ENCODE data around the gene MPL. TPM values are rescaled to one million over a fixed set of nuclear protein-coding genes. Genes with fewer than 3 reads are reported as not detected.
"Not testable (repeated sequence)": the region's sequence is repeated elsewhere in the genome, so short reads cannot be mapped to it uniquely, and the experiment has no call there.

MPL gene
- polyA plus RNA-seq, 1 experiment = not detected

DNA sequence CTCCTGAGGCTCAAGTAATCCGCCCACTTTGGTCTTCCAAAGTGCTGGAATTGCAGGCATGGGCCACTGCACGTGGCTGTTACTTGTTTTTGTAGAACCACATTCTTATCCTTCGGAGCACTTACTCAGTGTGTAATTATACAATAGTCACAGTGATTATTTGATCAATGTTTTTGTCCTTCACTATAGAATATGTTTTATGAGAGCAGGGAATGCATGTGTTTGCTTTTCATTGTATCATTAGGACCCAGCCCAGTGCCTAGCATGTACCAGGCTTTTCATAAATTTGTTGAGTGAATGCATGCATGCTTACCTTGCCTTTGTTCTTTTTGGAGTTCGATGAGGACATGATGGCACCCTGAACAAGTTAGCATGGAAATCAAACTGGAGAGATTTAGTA, 57.9 kb downstream of the MPL start:
- CTCF ChIA-PET = interaction anchor here (2.0 kb wide), 1 partner anchor 169 kb away, joined by 5 read pairs; no protein-coding TSS in a partner anchor
- Histone ChIP-seq H3K4me3 (ENCODE audit: low read depth, low read length) (no peak overlapping the region), H3K9me3 (ENCODE audit: control insufficient read depth, insufficient read depth, low read length) (no peaks in the 10 kb centered on the region), H3K27ac (ENCODE audit: low read depth, low read length) (no peak overlapping the region), H3K27me3 (ENCODE audit: control insufficient read depth, insufficient read depth, low read length) (no peaks in the 10 kb centered on the region)
- DNase-seq (ENCODE audit: low read depth, low spot score) = no peak
- POLR2A ChIA-PET = no interaction called here
- TF ChIP-seq, protein P1, sequence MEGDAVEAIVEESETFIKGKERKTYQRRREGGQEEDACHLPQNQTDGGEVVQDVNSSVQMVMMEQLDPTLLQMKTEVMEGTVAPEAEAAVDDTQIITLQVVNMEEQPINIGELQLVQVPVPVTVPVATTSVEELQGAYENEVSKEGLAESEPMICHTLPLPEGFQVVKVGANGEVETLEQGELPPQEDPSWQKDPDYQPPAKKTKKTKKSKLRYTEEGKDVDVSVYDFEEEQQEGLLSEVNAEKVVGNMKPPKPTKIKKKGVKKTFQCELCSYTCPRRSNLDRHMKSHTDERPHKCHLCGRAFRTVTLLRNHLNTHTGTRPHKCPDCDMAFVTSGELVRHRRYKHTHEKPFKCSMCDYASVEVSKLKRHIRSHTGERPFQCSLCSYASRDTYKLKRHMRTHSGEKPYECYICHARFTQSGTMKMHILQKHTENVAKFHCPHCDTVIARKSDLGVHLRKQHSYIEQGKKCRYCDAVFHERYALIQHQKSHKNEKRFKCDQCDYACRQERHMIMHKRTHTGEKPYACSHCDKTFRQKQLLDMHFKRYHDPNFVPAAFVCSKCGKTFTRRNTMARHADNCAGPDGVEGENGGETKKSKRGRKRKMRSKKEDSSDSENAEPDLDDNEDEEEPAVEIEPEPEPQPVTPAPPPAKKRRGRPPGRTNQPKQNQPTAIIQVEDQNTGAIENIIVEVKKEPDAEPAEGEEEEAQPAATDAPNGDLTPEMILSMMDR (IDR thresholded peaks at IDR 0.05; ENCODE audit: low read depth, low read length) = no peak

GRCh38 chr1:43396059-43396458, 58.4 kb downstream of the MPL start:
- TF ChIP-seq, protein P1 (IDR thresholded peaks at IDR 0.05; ENCODE audit: low read depth, low read length) = no peak
- H3K4me3 ChIP-seq (ENCODE audit: low read depth, low read length) = no peak overlapping the region
- DNase-seq (ENCODE audit: low read depth, low spot score) = no peak
- no peaks in the 10 kb centered on the region for H3K9me3 ChIP-seq (ENCODE audit: control insufficient read depth, insufficient read depth, low read length)
- H3K27me3 ChIP-seq (ENCODE audit: control insufficient read depth, insufficient read depth, low read length) = no peaks in the 10 kb centered on the region
- H3K27ac ChIP-seq (ENCODE audit: low read depth, low read length) = no peak overlapping the region
- ChIA-PET CTCF (interaction anchor here (1.2 kb wide), 1 partner anchor 169 kb away, joined by 5 read pairs; no protein-coding TSS in a partner anchor), POLR2A (no interaction called here)

GRCh38 chr1:43398227-43398626, 60.6 kb downstream of the MPL start:
- Histone ChIP-seq H3K9me3 (ENCODE audit: control insufficient read depth, insufficient read depth, low read length) (no peaks in the 10 kb centered on the region), H3K4me3 (ENCODE audit: low read depth, low read length) (no peak overlapping the region), H3K27ac (ENCODE audit: low read depth, low read length) (no peak overlapping the region), H3K27me3 (ENCODE audit: control insufficient read depth, insufficient read depth, low read length) (no peaks in the 10 kb centered on the region)
- ChIA-PET CTCF (no interaction called here), POLR2A (interaction anchor here (0.7 kb wide), 1 partner anchor 174 kb away, joined by 3 read pairs; no protein-coding TSS in a partner anchor)
- TF ChIP-seq, protein P1 (IDR thresholded peaks at IDR 0.05; ENCODE audit: low read depth, low read length) = no peak
- no peak for DNase-seq (ENCODE audit: low read depth, low spot score)

DNA sequence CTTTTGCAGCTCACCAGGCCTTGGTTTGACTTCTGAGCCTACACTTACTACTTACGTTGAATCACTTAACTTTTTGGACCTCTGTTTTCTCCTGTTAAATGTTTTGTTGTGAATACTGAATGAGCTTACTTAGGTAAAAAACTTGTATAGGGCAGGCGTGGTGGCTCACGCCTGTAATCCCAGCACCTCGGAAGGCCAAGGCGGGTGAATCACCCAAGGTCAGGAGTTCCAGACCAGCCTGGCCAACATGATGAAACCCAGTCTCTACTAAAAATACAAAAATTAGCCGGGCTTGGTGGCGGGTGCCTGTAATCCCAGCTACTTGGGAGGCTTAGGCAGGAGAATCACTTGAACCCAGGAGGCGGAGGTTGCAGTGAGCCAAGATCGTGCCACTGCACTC, 62.8 kb downstream of the MPL start:
- H3K27me3 ChIP-seq (ENCODE audit: control insufficient read depth, insufficient read depth, low read length); POLR2A ChIA-PET; H3K4me3 ChIP-seq (ENCODE audit: low read depth, low read length); H3K9me3 ChIP-seq (ENCODE audit: control insufficient read depth, insufficient read depth, low read length); H3K27ac ChIP-seq (ENCODE audit: low read depth, low read length); DNase-seq (ENCODE audit: low read depth, low spot score): not testable (repeated sequence)
- CTCF ChIA-PET = interaction anchor here (0.7 kb wide), 1 partner anchor 651 kb away, joined by 3 read pairs; no protein-coding TSS in a partner anchor

GRCh38 chr1:43402089-43402865, 64.7 kb downstream of the MPL start:
- Histone ChIP-seq H3K27ac (ENCODE audit: low read depth, low read length) (no peak overlapping the region), H3K4me3 (ENCODE audit: low read depth, low read length) (no peak overlapping the region), H3K9me3 (ENCODE audit: control insufficient read depth, insufficient read depth, low read length) (no peaks in the 10 kb centered on the region), H3K27me3 (ENCODE audit: control insufficient read depth, insufficient read depth, low read length) (no peaks in the 10 kb centered on the region)
- no peak for DNase-seq (ENCODE audit: low read depth, low spot score)
- TF ChIP-seq, protein P1 (IDR thresholded peaks at IDR 0.05; ENCODE audit: low read depth, low read length) = no peak
- ChIA-PET CTCF (interaction anchor here (0.6 kb wide), 1 partner anchor 16 kb away, joined by 7 read pairs; no protein-coding TSS in a partner anchor), POLR2A (no interaction called here)

Other genes starting within 250 kb of the MPL start
- 61.6 and 62.0 TPM in 2 replicates for gene EBNA1BP2, start 165.5 kb upstream of the MPL start, polyA plus RNA-seq (2011; rRNA removed)
- 0.55 and 0.58 TPM in 2 replicates for gene CFAP57, start 165.5 kb upstream of the MPL start, polyA plus RNA-seq (2011; rRNA removed)
- not detected in 2 replicates for gene TMEM125, start 67.8 kb upstream of the MPL start, polyA plus RNA-seq (2011; rRNA removed)
- gene C1orf210, start 52.2 kb upstream of the MPL start, polyA plus RNA-seq (2011; rRNA removed) = not detected in 2 replicates
- 0.76 and 1.3 TPM in 2 replicates for gene TIE1, start 36.8 kb upstream of the MPL start, polyA plus RNA-seq (2011; rRNA removed)
- 22.8 and 27.5 TPM in 2 replicates for gene CDC20, start 21.2 kb downstream of the MPL start, polyA plus RNA-seq (2011; rRNA removed)
- 165 and 167 TPM in 2 replicates for gene ELOVL1, start 30.2 kb downstream of the MPL start, polyA plus RNA-seq (2011; rRNA removed)
- 59.3 and 63.7 TPM in 2 replicates for gene MED8, start 52.0 kb downstream of the MPL start, polyA plus RNA-seq (2011; rRNA removed)
- gene SZT2, start 52.1 kb downstream of the MPL start, polyA plus RNA-seq (2011; rRNA removed) = 9.4 and 10.4 TPM in 2 replicates
- 22.8 and 27.9 TPM in 2 replicates for gene HYI, start 116.1 kb downstream of the MPL start, polyA plus RNA-seq (2011; rRNA removed)
- gene PTPRF, start 193.1 kb downstream of the MPL start, polyA plus RNA-seq (2011; rRNA removed) = 68.3 and 72.0 TPM in 2 replicates

Data from AG04450 (cell line).